ENCODE results near the gene FMOD.

DNA sequence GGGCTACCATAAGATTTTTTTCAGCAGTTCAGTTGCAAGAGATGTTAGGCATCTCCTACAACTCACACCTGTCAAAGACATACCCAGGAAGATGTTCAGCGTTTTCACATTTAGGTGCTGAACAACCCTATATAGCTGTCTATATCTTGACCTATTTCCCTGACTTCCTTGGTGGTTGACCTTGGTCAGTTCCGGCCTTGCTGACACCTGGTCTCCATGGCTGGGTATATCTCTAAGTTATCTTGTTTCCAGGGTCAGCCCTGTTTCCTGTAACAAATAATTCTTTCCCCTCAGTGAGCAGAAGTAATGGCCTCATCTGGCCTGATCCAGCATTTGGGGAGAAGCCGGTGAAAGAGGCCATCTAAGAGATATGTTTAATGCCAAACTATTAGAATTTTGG, 48.0 kb downstream of the FMOD start:
- TF ChIP-seq POLR2AphosphoS5 (IDR thresholded peaks at IDR 0.05; ENCODE audit: low read depth, low read length) (no peak), FOXP2 (optimal IDR thresholded peaks at IDR 0.05; ENCODE audit: borderline replicate concordance, extremely low read depth, extremely low read length, insufficient read depth) (no peak), TAF1 (IDR thresholded peaks at IDR 0.05; ENCODE audit: borderline replicate concordance, insufficient read depth, low read length) (no peak)
- TF ChIP-seq, protein P1, sequence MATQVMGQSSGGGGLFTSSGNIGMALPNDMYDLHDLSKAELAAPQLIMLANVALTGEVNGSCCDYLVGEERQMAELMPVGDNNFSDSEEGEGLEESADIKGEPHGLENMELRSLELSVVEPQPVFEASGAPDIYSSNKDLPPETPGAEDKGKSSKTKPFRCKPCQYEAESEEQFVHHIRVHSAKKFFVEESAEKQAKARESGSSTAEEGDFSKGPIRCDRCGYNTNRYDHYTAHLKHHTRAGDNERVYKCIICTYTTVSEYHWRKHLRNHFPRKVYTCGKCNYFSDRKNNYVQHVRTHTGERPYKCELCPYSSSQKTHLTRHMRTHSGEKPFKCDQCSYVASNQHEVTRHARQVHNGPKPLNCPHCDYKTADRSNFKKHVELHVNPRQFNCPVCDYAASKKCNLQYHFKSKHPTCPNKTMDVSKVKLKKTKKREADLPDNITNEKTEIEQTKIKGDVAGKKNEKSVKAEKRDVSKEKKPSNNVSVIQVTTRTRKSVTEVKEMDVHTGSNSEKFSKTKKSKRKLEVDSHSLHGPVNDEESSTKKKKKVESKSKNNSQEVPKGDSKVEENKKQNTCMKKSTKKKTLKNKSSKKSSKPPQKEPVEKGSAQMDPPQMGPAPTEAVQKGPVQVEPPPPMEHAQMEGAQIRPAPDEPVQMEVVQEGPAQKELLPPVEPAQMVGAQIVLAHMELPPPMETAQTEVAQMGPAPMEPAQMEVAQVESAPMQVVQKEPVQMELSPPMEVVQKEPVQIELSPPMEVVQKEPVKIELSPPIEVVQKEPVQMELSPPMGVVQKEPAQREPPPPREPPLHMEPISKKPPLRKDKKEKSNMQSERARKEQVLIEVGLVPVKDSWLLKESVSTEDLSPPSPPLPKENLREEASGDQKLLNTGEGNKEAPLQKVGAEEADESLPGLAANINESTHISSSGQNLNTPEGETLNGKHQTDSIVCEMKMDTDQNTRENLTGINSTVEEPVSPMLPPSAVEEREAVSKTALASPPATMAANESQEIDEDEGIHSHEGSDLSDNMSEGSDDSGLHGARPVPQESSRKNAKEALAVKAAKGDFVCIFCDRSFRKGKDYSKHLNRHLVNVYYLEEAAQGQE (IDR thresholded peaks at IDR 0.05; ENCODE audit: insufficient read depth in 1 of 2, low read depth in 2 of 2, low read length in 2 of 2), result no peak
